ENCODE data around the gene ADD3.

GRCh38 chr10:110048781-110049180, 41.0 kb downstream of the ADD3 start:
- TF ChIP-seq CTCF (IDR thresholded peaks at IDR 0.05): no peak
- no peak for TF ChIP-seq POLR2A (IDR thresholded peaks at IDR 0.05)

Data from Peyer's patch (tissue), 4 donors.